Adrenal gland (tissue), 5 donors: ENCODE measurements around the gene TRH.

ENCODE experiments used
- CTCF ChIP-seq, 6 experiments: fragments of 450-650 bp in 4 of 6; fragments of 200-600 bp in 2 of 6; sonication (generic) in 1 of 6; IDR thresholded peaks; 1 replicate in 5 of 6; 2 replicates in 1 of 6; pipeline versions ENCODE4 v1.5.1 to v1.8.0; 2016 to 2021; ENCODE audit warnings: antibody characterized with exemption in 6 of 6, mild to moderate bottlenecking in 2 of 6, moderate library complexity in 1 of 6
- POLR2A ChIP-seq, 2 donors: fragments of 450-650 bp; IDR thresholded peaks; one replicate each; pipeline ENCODE4 v1.6.1; 2017; ENCODE audit warnings: antibody characterized with exemption in 2 of 2, mild to moderate bottlenecking in 2 of 2, moderate library complexity in 1 of 2
- donor health status: DM: no; HTN: no; CAD: no.

GRCh38 chr3:129966876-129967275 lies 7.6 kb upstream of the TRH start:
- TF ChIP-seq CTCF (IDR thresholded peaks at IDR 0.05) (no peak), POLR2A (IDR thresholded peaks at IDR 0.05) (no peak)
